ENCODE measurements around the gene ROMO1.
"Not testable (repeated sequence)": the region's sequence is repeated elsewhere in the genome, so short reads cannot be mapped to it uniquely, and the experiment has no call there.

The ROMO1 gene

GRCh38 chr20:35711588-35712209 lies 12.5 kb downstream of the ROMO1 start:
- DNase-seq, result no peak

- DNase-seq, result not testable (repeated sequence)
Observed at GRCh38 chr20:35713120-35713519, 13.9 kb downstream of the ROMO1 start.

GRCh38 chr20:35714127-35714526 lies 14.9 kb downstream of the ROMO1 start:
- no peak for DNase-seq

GRCh38 chr20:35715652-35716051 lies 16.4 kb downstream of the ROMO1 start:
- DNase-seq, result no peak

- no peak for DNase-seq
Observed at GRCh38 chr20:35716330-35716729, 17.1 kb downstream of the ROMO1 start.

- DNase-seq, result not testable (repeated sequence)
Observed at GRCh38 chr20:35718321-35718720, 19.1 kb downstream of the ROMO1 start.

- no peak for DNase-seq
Observed at GRCh38 chr20:35718972-35719635, 19.9 kb downstream of the ROMO1 start.

- no peak for DNase-seq
Observed at GRCh38 chr20:35719717-35720116, 20.5 kb downstream of the ROMO1 start.

- DNase-seq, result no peak
Observed at GRCh38 chr20:35720165-35721123, 21.2 kb downstream of the ROMO1 start.

GRCh38 chr20:35721219-35721618 lies 22.0 kb downstream of the ROMO1 start:
- DNase-seq, result no peak

- DNase-seq, result no peak
Observed at GRCh38 chr20:35721621-35722020, 22.4 kb downstream of the ROMO1 start.

- not testable (repeated sequence) for DNase-seq
Observed at GRCh38 chr20:35723275-35723639, 24.1 kb downstream of the ROMO1 start.

GRCh38 chr20:35723652-35724320 lies 24.6 kb downstream of the ROMO1 start:
- not testable (repeated sequence) for DNase-seq

- DNase-seq, result no peak
Observed at GRCh38 chr20:35724321-35725230, 25.4 kb downstream of the ROMO1 start.

- DNase-seq, result peak; percentile 9 to 36
Observed at GRCh38 chr20:35726842-35727711, 27.9 kb downstream of the ROMO1 start.

GRCh38 chr20:35729283-35729807 lies 30.1 kb downstream of the ROMO1 start:
- DNase-seq, result no peak

- no peak for DNase-seq
Observed at GRCh38 chr20:35729836-35730582, 30.8 kb downstream of the ROMO1 start.

GRCh38 chr20:35730583-35731468 lies 31.6 kb downstream of the ROMO1 start:
- no peak for DNase-seq

- no peak for DNase-seq
Observed at GRCh38 chr20:35731469-35731788, 32.2 kb downstream of the ROMO1 start.

Data from AML-193 (cell line).